GM12878 (cell line): Measurements from ENCODE around the gene ITGAD. TPM values are rescaled to one million over a fixed set of nuclear protein-coding genes. Genes with fewer than 3 reads are reported as not detected.
"Not testable (repeated sequence)": the region's sequence is repeated elsewhere in the genome, so short reads cannot be mapped to it uniquely, and the experiment has no call there.

Experiments
- ATAC-seq: fragments of 200-7000 bp; cut with Tn5 transposase; 3 replicates; pipeline ENCODE4 v1.9.1; 2020; ENCODE audit warnings: mild to moderate bottlenecking, moderate library complexity
- BruUV-seq: library from RNA; stranded (reverse); fragments of 400-500 nt; replicated peaks from 2 replicates; lab custom pipeline; 2021; lab: Mats Ljungman, UMichigan
- CTCF ChIA-PET: fragments of 300-600 bp; sonication (Branson Sonifier 250); formaldehyde crosslinking; extraction: SDS; loops from one replicate; lab custom pipeline; 2021; ENCODE audit warnings: inconsistent platforms; lab: Yijun Ruan, JAX
- POLR2A ChIA-PET: fragments of 350-600 bp; formaldehyde crosslinking; extraction: SDS; loops from one replicate; lab custom pipeline; 2021; ENCODE audit warnings: inconsistent platforms; lab: Charles Lee
- RAD21 ChIA-PET: fragments of 300-600 bp; sonication (Branson Sonifier 250); formaldehyde crosslinking; loops from one replicate; lab custom pipeline; 2023; ENCODE audit warnings: antibody characterized with exemption; ENCODE audit not compliant: unreplicated experiment; lab: Charles Lee
- SMC1A ChIA-PET: fragments of 300-600 bp; sonication (Branson Sonifier 250); formaldehyde crosslinking; loops from one replicate; lab custom pipeline; 2023; ENCODE audit not compliant: unreplicated experiment, uncharacterized antibody; lab: Charles Lee
- DNase-seq: peaks from one replicate; pipeline ENCODE4 v3.0.0-alpha.2; 2011; ENCODE audit warnings: low read depth, low spot score
- FAIRE-seq: peaks from 3 replicates; lab custom pipeline; 2011; peaks lifted over from hg19 to GRCh38; lab: Jason Lieb, UNC
- H2AFZ ChIP-seq: 2 replicates; pipeline ENCODE4 v1.6.0; 2011; ENCODE audit warnings: low read depth, low read length, control low read depth; ENCODE audit not compliant: control insufficient read depth
- H3K27ac ChIP-seq: 2 replicates; pipeline ENCODE4 v1.5.1; 2011; ENCODE audit warnings: control low read depth; ENCODE audit not compliant: control insufficient read depth, insufficient read depth
- H3K27me3 ChIP-seq, 2 experiments: replicated peaks in 1 of 2; 2 replicates each; pipeline versions ENCODE4 v1.6.0 to v1.6.1; 2011; ENCODE audit warnings: low read length in 1 of 2; ENCODE audit not compliant: control insufficient read depth in 2 of 2, insufficient read depth in 2 of 2
- H3K36me3 ChIP-seq, 2 experiments: 2 replicates each; pipeline ENCODE4 v1.5.1; 2011; ENCODE audit warnings: low read length in 1 of 2; ENCODE audit not compliant: control insufficient read depth in 2 of 2, insufficient read depth in 2 of 2
- H3K4me1 ChIP-seq: 2 replicates; pipeline ENCODE4 v1.6.1; 2011; ENCODE audit warnings: mild to moderate bottlenecking, low read length, moderate library complexity, mixed read lengths; ENCODE audit not compliant: control insufficient read depth, insufficient read depth
- H3K4me2 ChIP-seq: 2 replicates; pipeline ENCODE4 v1.6.0; 2011; ENCODE audit warnings: control low read depth; ENCODE audit not compliant: control insufficient read depth, insufficient read depth
- H3K4me3 ChIP-seq: fragments of 200-600 bp; sonication (generic); 2 replicates; pipeline ENCODE4 v1.5.1; 2016
- H3K79me2 ChIP-seq: 2 replicates; pipeline ENCODE4 v1.6.0; 2011; ENCODE audit warnings: low read length; ENCODE audit not compliant: control insufficient read depth, insufficient read depth
- H3K9ac ChIP-seq: 2 replicates; pipeline ENCODE4 v1.8.0; 2011; ENCODE audit warnings: low read length, control low read depth, mixed read lengths; ENCODE audit not compliant: control insufficient read depth, insufficient read depth
- H3K9me3 ChIP-seq: replicated peaks from 3 replicates; pipeline ENCODE4 v1.5.1; 2011; ENCODE audit warnings: mild to moderate bottlenecking, low read length; ENCODE audit not compliant: control insufficient read depth, insufficient read depth
- H4K20me1 ChIP-seq: 2 replicates; pipeline ENCODE4 v1.6.0; 2011; ENCODE audit not compliant: control insufficient read depth, insufficient read depth
- FOS ChIP-seq: IDR thresholded peaks from 3 replicates; pipeline ENCODE4 v1.6.1; 2011; ENCODE audit warnings: borderline replicate concordance; ENCODE audit not compliant: insufficient read length; ENCODE audit errors: extremely low read depth
- MLLT1 ChIP-seq: fragments of 450-650 bp; IDR thresholded peaks from 2 replicates; pipeline ENCODE4 v1.6.1; 2016; ENCODE audit warnings: mild to moderate bottlenecking
- PAX5 ChIP-seq: IDR thresholded peaks from 2 replicates; pipeline ENCODE4 v1.6.1; 2011; ENCODE audit warnings: low read depth, low read length, borderline replicate concordance
- RAD21 ChIP-seq: IDR thresholded peaks from 2 replicates; pipeline ENCODE4 v1.6.1; 2011; ENCODE audit warnings: mild to moderate bottlenecking, low read depth, low read length, moderate library complexity; ENCODE audit not compliant: insufficient read depth
- WGBS: methylation state at CpG from one replicate; pipeline ENCODE4 v1.1.6; 2016; ENCODE audit warnings: low lambda C conversion rate; ENCODE audit not compliant: insufficient replicate concordance, insufficient coverage; ENCODE audit errors: missing lambda C conversion rate; 5-methylcytosine and 5-hydroxymethylcytosine counted together
- in situ Hi-C: fragments of 300-500 bp; cut with MboI; formaldehyde crosslinking; loops from 9 replicates; pipeline ENCODE4 v1.14.3; 2018; ENCODE audit warnings: mixed read lengths
- intact Hi-C: fragments of 100-400 bp; cut with micrococcal nuclease; formaldehyde crosslinking; loops from one replicate; pipeline ENCODE4 v1.14.2; 2022; ENCODE audit not compliant: unreplicated experiment
- polyA plus RNA-seq, 11 experiments: library from polyadenylated mRNA; depleted of rRNA in 4 of 11; unstranded in 6 of 11; stranded (reverse) in 5 of 11; fragments of >200 nt; fragmentation: Nextera tagmentation in 4 of 11; fragmentation: Illumina TruSeq in 1 of 11; extraction: Ambion mirVana in 4 of 11; extraction: Trizol in 1 of 11; gene quantifications; 1 replicate in 1 of 11; 2 replicates in 10 of 11; pipeline versions ENCODE4 v1.2.1 to v1.2.3, GENCODE V29; 2011 to 2016; ENCODE audit warnings: inconsistent platforms in 2 of 11, missing spikeins in 2 of 11, low read depth in 1 of 11
- total RNA-seq, 4 experiments: library from RNA; depleted of rRNA in 3 of 4; stranded (reverse); fragments of >200 nt in 3 of 4; fragmentation: Illumina TruSeq in 1 of 4; extraction: Trizol in 1 of 4; gene quantifications; 2 replicates each; pipeline versions ENCODE4 v1.2.1 to v1.2.3, GENCODE V29; 2013 to 2021
- TF ChIP-seq, protein P1 (sequence below), 3 experiments: IDR thresholded peaks in 2 of 3; conservative IDR thresholded peaks in 1 of 3; 2 replicates each; pipeline ENCODE4 v1.5.1; 2011; ENCODE audit warnings: low read depth in 3 of 3, low read length in 3 of 3, mild to moderate bottlenecking in 3 of 3, control low read depth in 2 of 3, moderate library complexity in 2 of 3, inconsistent platforms in 1 of 3, mixed read lengths in 1 of 3; ENCODE audit not compliant: control insufficient read depth in 2 of 3, insufficient read depth in 1 of 3; ENCODE audit errors: extremely low read depth in 1 of 3

Gene ITGAD
- total and polyA plus RNA-seq, 10 of the 15 experiments (the other 5 are each of a cell fraction or from before 2014, with no cell fraction given): 0.29 to 4.0 (median 1.2) TPM

DNA sequence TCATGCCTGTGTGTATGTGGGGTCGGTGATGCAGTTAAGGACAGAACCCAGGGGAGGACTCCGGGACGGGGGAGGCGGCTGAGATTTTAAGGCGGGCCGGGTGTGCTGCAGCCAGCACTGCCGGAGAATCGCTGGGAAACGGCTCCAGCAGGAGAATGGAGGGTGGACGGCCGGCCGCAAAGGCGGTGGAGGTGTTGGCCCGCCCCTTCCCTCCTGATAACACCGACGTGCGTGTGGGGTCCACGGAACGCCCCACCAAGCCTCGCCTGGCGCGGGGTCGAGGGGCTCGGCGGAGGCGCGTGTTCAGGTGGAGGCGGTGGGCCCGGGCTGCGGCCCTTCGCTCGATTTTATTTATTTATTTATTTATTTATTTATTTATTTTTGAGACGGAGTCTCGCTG, 48.8 kb downstream of the ITGAD start:
- WGBS: 78% methylated on average over 29 of the region's 34 CpGs
- Histone ChIP-seq H3K9ac (no peak overlapping the region; the same call in 1 of the 2 replicates), H3K4me2 (no peak overlapping the region), H3K36me3 (no peaks in the 10 kb centered on the region), H3K79me2 (no peaks in the 10 kb centered on the region), H3K27me3 (no peaks in the 10 kb centered on the region), H3K9me3 (no peaks in the 10 kb centered on the region), H3K27ac (no peak overlapping the region), H3K4me1 (no peaks in the 10 kb centered on the region), H3K4me3 (no peak overlapping the region), H2AFZ (no peak overlapping the region), H4K20me1 (no peaks in the 10 kb centered on the region)
- TF ChIP-seq RAD21: no peak
- TF ChIP-seq PAX5: no peak
- TF ChIP-seq, protein P1, sequence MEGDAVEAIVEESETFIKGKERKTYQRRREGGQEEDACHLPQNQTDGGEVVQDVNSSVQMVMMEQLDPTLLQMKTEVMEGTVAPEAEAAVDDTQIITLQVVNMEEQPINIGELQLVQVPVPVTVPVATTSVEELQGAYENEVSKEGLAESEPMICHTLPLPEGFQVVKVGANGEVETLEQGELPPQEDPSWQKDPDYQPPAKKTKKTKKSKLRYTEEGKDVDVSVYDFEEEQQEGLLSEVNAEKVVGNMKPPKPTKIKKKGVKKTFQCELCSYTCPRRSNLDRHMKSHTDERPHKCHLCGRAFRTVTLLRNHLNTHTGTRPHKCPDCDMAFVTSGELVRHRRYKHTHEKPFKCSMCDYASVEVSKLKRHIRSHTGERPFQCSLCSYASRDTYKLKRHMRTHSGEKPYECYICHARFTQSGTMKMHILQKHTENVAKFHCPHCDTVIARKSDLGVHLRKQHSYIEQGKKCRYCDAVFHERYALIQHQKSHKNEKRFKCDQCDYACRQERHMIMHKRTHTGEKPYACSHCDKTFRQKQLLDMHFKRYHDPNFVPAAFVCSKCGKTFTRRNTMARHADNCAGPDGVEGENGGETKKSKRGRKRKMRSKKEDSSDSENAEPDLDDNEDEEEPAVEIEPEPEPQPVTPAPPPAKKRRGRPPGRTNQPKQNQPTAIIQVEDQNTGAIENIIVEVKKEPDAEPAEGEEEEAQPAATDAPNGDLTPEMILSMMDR (IDR thresholded peaks at IDR 0.05 in 2 of 3, conservative IDR thresholded peaks at IDR 0.05 in 1 of 3; ENCODE audit: control insufficient read depth in 2 of 3, extremely low read depth in 1 of 3, insufficient read depth in 1 of 3, low read depth in 3 of 3, low read length in 3 of 3): no peak
- TF ChIP-seq MLLT1: no peak
- no peak for TF ChIP-seq FOS
- ChIA-PET SMC1A (interaction anchor here (0.9 to 5.5 kb wide), 2 partner anchors 12 to 60 kb away, joined by 3 to 31 read pairs; partner anchors contain the start of gene COX6A2), CTCF (interaction anchor here (0.6 to 5.7 kb wide), 16 partner anchors 10 to 597 kb away, joined by 3 to 71 read pairs (median 8); partner anchors contain the start of genes ARMC5, FUS, HSD3B7 and PYCARD), RAD21 (interaction anchor here (0.9 to 3.0 kb wide), 14 partner anchors 9 to 456 kb away, joined by 3 to 20 read pairs (median 5); partner anchors contain the start of genes ZNF646 and ZNF668), POLR2A (interaction anchor here (0.6 kb wide), 1 partner anchor 30 kb away, joined by 4 read pairs; no protein-coding TSS in a partner anchor)
- in situ Hi-C loops: loop anchor here (5.0 to 25.0 kb wide), 2 partner anchors 240 to 455 kb away; partner anchors contain the start of genes HSD3B7 and PYCARD
- intact Hi-C loops: loop anchor here (1.0 to 5.0 kb wide), 4 partner anchors 17 to 350 kb away; partner anchors contain the start of genes ARMC5, PYCARD and VKORC1
- no peak for DNase-seq
- ATAC-seq: no peak
- no TSS peak for BruUV-seq
- FAIRE-seq: no peak

DNA sequence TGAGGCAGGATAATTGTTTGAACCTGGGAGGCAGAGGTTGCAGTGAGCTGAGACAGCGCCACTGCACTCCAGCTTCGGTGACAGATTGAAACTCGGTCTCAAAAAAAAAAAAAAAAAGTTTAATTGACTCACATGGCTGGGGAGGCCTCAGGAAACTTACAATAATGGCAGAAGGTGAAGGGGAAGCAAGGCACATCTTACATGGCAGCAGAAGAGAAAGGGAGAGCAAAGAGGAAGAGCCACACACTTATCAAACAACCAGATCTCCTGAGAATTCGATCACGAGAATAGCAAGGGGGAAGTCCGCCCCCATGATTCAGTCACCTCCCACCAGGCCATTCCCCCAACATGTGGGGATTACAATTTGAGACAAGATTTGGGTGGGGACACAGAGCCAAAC, 52.8 kb downstream of the ITGAD start:
- H4K20me1 ChIP-seq, H3K36me3 ChIP-seq, H3K4me3 ChIP-seq, H3K27ac ChIP-seq, POLR2A ChIA-PET, intact Hi-C loops, H3K9me3 ChIP-seq, H2AFZ ChIP-seq, H3K27me3 ChIP-seq, H3K4me1 ChIP-seq, H3K4me2 ChIP-seq, ATAC-seq, FAIRE-seq, H3K79me2 ChIP-seq, H3K9ac ChIP-seq, DNase-seq, BruUV-seq: not testable (repeated sequence)
- ChIA-PET SMC1A (interaction anchor here (0.7 kb wide), 1 partner anchor 258 kb away, joined by 4 read pairs; no protein-coding TSS in a partner anchor), CTCF (interaction anchor here (1.6 to 4.6 kb wide), 2 partner anchors 12 to 268 kb away, joined by 3 to 71 read pairs; partner anchors contain the start of gene ARMC5), RAD21 (interaction anchor here (1.1 kb wide), 1 partner anchor 15 kb away, joined by 5 read pairs; no protein-coding TSS in a partner anchor)
- in situ Hi-C loops: loop anchor here (25.0 kb wide), 1 partner anchor 459 kb away; the partner anchor contains the start of gene HSD3B7
- 35% methylated on average over 6 of the region's 6 CpGs for WGBS
